ENCODE measurements around the gene TBKBP1.

TBKBP1 gene

GRCh38 chr17:47650525-47651522, 43.1 kb upstream of the TBKBP1 start:
- Histone ChIP-seq H3K4me1 (ENCODE audit: low read depth, poor library complexity, severe bottlenecking) (peaks cover 57% of the 10 kb centered on the region), H2AFZ (ENCODE audit: low read depth) (no peak overlapping the region), H3K27me3 (ENCODE audit: insufficient read depth, low read depth) (no peaks in the 10 kb centered on the region), H4K20me1 (ENCODE audit: insufficient read depth) (peaks cover 15% of the 10 kb centered on the region), H3K36me3 (ENCODE audit: insufficient read depth) (peaks cover 16% of the 10 kb centered on the region; the same call in 1 of the 2 replicates), H3K9ac (peak overlapping the region; percentile 77), H3K4me3 (IDR thresholded peaks at IDR 0.05; ENCODE audit: insufficient read depth, low read depth, low read length) (no peak overlapping the region), H3K27ac (peak overlapping the region; percentile 64), H3K79me2 (ENCODE audit: insufficient read depth, low read depth) (peaks cover 53% of the 10 kb centered on the region), H3K4me2 (peak overlapping the region; percentile 74)
- no peak for TF ChIP-seq CTCF (conservative IDR thresholded peaks at IDR 0.05; ENCODE audit: low read depth, low read length)

- H3K9ac ChIP-seq = peak overlapping the region; percentile 77; the same call in 1 of the 2 replicates
- H3K79me2 ChIP-seq (ENCODE audit: insufficient read depth, low read depth) = peaks cover 61% of the 10 kb centered on the region
- H3K4me3 ChIP-seq (IDR thresholded peaks at IDR 0.05; ENCODE audit: insufficient read depth, low read depth, low read length) = no peak overlapping the region
- H4K20me1 ChIP-seq (ENCODE audit: insufficient read depth) = peaks cover 18% of the 10 kb centered on the region
- H3K27me3 ChIP-seq (ENCODE audit: insufficient read depth, low read depth) = no peaks in the 10 kb centered on the region
- peaks cover 65% of the 10 kb centered on the region for H3K4me1 ChIP-seq (ENCODE audit: low read depth, poor library complexity, severe bottlenecking)
- H2AFZ ChIP-seq (ENCODE audit: low read depth) = no peak overlapping the region
- H3K27ac ChIP-seq = no peak overlapping the region
- H3K36me3 ChIP-seq (ENCODE audit: insufficient read depth) = peaks cover 16% of the 10 kb centered on the region; the same call in 1 of the 2 replicates
- peak overlapping the region; percentile 74 for H3K4me2 ChIP-seq
- TF ChIP-seq CTCF (conservative IDR thresholded peaks at IDR 0.05; ENCODE audit: low read depth, low read length) = no peak
Measured at GRCh38 chr17:47651704-47652103, 42.3 kb upstream of the TBKBP1 start.

- Histone ChIP-seq H3K27ac (no peak overlapping the region), H3K4me2 (peak overlapping the region; percentile 74; the same call in 1 of the 2 replicates), H3K4me3 (IDR thresholded peaks at IDR 0.05; ENCODE audit: insufficient read depth, low read depth, low read length) (no peak overlapping the region), H3K9ac (no peak overlapping the region), H3K36me3 (ENCODE audit: insufficient read depth) (peaks cover 24% of the 10 kb centered on the region; the same call in 1 of the 2 replicates), H2AFZ (ENCODE audit: low read depth) (no peak overlapping the region), H3K4me1 (ENCODE audit: low read depth, poor library complexity, severe bottlenecking) (peaks cover 71% of the 10 kb centered on the region), H3K79me2 (ENCODE audit: insufficient read depth, low read depth) (peaks cover 70% of the 10 kb centered on the region), H4K20me1 (ENCODE audit: insufficient read depth) (peaks cover 18% of the 10 kb centered on the region), H3K27me3 (ENCODE audit: insufficient read depth, low read depth) (no peaks in the 10 kb centered on the region)
- no peak for TF ChIP-seq CTCF (conservative IDR thresholded peaks at IDR 0.05; ENCODE audit: low read depth, low read length)
Measured at GRCh38 chr17:47652570-47652969, 41.4 kb upstream of the TBKBP1 start.

- TF ChIP-seq CTCF (conservative IDR thresholded peaks at IDR 0.05; ENCODE audit: low read depth, low read length) = no peak
- H3K27me3 ChIP-seq (ENCODE audit: insufficient read depth, low read depth) = no peaks in the 10 kb centered on the region
- H3K4me2 ChIP-seq = peak overlapping the region; percentile 74
- no peak overlapping the region for H3K9ac ChIP-seq
- peaks cover 79% of the 10 kb centered on the region for H3K79me2 ChIP-seq (ENCODE audit: insufficient read depth, low read depth)
- no peak overlapping the region for H2AFZ ChIP-seq (ENCODE audit: low read depth)
- peaks cover 26% of the 10 kb centered on the region; the same call in 1 of the 2 replicates for H3K36me3 ChIP-seq (ENCODE audit: insufficient read depth)
- peaks cover 18% of the 10 kb centered on the region for H4K20me1 ChIP-seq (ENCODE audit: insufficient read depth)
- no peak overlapping the region for H3K4me3 ChIP-seq (IDR thresholded peaks at IDR 0.05; ENCODE audit: insufficient read depth, low read depth, low read length)
- H3K4me1 ChIP-seq (ENCODE audit: low read depth, poor library complexity, severe bottlenecking) = peaks cover 74% of the 10 kb centered on the region
- H3K27ac ChIP-seq = no peak overlapping the region
Measured at GRCh38 chr17:47653442-47653841, 40.5 kb upstream of the TBKBP1 start.
